ENCODE results near the gene SEPTIN12.
"Not testable (repeated sequence)": the region's sequence is repeated elsewhere in the genome, so short reads cannot be mapped to it uniquely, and the experiment has no call there.

The SEPTIN12 gene

DNA sequence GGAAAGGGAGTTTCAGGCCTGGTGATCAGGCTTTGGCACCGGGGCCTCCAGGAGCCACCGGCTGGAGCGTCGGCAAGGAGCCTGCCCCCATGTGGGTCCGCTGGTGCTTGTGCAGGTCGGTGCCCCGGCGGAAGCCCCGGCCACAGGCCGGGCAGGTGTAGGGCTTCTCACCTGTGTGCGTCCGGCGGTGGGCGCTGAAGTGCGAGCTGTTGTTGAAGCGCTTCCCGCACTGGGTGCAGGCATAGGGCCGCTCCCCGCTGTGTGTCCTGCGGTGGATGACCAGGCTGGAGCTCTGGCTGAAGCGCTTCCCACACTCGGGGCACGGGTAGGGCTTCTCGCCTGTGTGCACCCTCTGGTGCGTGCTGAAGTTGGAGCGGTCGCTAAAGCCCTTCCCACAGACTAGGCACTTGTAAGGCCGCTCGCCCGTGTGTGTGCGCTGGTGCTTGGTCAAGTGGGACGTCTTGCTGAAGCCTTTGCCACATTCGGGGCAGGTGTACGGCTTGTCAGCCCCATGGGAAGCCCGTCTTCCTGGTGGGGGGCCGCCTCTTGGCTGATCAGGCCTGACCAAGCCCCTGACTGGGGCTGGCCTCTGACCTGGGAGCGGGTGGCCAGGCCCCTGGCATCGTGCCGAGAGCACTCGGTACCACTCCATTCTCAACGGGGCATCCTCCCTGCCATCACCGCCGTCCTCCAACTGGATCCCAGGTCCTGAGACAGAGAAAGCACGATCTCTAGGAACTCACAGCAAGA is 35.6 kb downstream of the SEPTIN12 start:
- no peak for DNase-seq

GRCh38 chr16:4750896-4751295 is 37.2 kb downstream of the SEPTIN12 start:
- DNase-seq: no peak

DNA sequence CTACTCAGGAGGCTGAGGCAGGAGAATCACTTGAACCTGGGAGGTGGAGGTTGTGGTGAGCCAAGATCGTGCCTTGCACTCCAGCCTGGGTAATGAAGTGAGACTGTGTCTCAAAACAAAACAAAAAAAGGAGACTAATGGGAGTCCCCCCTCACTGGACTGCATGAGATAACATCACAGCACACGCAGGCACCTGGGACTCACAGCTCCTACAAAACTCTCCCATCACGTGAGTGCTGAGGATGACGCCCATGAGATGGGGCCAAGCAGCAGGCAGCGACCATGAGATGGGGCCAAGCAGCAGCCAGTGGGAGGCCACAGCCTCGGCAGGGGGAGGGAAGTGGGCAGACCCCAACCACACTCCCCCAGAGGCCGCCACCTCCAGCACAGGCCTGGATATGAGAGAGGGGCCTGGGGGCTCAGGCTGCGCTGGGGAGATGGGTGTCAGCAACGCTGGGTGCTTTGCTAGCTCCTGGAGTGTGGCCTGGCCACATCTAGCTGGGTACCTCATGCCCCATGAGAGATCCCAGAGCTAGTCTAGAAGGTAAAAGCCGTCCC is 38.4 kb downstream of the SEPTIN12 start:
- DNase-seq: no peak

DNA sequence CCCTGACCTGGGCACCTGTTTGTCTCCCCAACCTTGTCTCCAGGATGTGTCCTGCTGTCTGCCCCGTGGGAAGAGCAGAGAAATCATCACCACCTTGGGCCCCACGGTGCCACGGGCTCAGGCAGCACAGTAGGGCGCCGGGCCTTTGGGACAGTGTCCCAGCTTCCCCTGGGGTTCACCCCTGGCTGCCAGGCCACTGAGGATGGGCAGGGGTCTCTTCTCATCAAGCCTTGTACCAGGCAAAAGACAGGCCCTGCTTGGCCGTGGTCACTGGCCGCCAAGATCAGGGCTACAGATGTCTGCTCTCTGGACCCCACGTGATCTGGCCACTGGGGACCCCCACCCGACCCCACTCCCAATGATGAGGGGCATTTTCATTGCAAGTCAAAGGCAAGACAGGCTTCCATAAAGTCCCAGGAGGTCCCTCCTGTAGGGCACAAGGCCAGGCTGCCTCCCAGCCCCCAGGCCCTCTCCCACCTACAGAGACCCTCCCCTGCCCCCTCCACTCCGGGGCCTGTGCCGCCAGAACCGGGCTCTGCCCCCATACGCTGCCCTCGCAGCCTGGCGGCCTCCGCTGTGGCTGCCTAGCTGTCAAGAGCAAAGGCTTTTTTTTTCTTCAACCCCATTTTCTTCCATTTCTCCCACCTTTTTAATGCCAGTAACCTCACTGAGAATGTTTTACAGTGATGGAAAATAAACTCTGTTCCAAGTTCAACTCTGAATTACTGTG is 39.3 kb downstream of the SEPTIN12 start:
- DNase-seq: no peak

DNA sequence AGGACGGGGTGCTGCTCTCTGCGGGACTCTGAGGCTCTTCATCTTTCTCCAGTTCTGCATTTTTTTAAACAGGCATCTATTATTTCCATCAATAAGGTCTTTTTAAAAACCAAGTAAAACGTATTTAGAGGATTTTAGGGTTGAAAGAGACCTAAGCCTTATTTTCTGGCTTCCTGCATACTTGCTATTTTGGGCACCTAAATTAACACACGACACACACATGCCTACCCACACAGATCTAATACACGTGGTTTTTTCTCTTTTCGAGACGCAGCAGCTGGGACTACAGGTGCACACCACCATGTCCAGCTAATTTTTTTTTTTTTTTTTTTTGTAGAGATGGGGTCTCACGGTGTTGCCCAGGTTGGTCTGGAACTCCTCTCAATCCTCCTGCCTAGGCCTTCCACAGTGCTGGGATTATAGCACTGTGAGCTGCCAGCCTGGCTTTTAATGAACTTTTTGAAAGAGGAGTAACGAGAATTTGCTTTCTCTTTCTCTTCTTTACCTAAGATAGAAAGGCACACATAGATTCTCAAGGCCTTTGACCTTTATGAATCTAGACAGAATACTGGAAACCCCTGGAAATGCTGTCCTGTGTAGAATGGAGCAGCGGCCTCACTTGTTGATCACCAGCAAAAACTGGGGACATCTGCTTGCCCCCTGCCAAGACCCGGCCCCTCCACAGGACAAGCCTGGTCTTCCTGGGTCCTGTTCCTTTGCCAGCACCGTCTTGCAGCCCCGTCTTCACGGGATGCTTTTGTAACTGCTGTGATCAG is 40.1 kb downstream of the SEPTIN12 start:
- DNase-seq: no peak

DNA sequence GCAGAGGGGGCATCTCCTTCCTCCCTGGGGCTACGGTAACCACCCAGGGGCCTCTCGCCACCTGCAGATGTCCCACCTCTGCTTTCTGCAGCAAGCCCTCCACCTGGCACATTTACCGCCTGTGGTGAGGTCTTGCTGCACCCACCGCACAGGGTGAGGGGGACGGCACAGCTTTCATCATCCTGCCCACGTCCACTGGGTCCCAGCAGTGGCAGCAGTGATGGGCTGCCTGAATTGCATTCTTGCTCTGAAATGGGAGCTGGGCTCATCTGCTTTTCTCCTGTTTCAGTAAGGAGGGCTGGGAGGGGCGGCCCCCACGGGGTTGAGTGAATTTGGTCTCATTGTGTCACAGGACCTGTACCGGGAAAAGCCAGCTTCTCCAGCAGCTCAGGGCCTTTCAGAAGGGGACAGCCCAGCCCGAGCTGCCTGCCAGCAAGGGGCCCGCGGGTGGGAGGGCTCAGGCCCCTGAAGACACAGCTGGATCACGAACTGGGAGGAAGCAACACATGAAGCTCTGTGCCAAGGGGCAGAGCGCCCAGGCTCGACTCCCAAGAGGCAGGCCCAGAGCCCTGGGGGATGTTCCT is 41.1 kb downstream of the SEPTIN12 start:
- DNase-seq: no peak

GRCh38 chr16:4746215-4746614 is 41.9 kb downstream of the SEPTIN12 start:
- no peak for DNase-seq

- no peak for DNase-seq
Observed at GRCh38 chr16:4745274-4745569, 42.9 kb downstream of the SEPTIN12 start.

- DNase-seq: no peak
Observed at GRCh38 chr16:4744555-4745273, 43.4 kb downstream of the SEPTIN12 start.

DNA sequence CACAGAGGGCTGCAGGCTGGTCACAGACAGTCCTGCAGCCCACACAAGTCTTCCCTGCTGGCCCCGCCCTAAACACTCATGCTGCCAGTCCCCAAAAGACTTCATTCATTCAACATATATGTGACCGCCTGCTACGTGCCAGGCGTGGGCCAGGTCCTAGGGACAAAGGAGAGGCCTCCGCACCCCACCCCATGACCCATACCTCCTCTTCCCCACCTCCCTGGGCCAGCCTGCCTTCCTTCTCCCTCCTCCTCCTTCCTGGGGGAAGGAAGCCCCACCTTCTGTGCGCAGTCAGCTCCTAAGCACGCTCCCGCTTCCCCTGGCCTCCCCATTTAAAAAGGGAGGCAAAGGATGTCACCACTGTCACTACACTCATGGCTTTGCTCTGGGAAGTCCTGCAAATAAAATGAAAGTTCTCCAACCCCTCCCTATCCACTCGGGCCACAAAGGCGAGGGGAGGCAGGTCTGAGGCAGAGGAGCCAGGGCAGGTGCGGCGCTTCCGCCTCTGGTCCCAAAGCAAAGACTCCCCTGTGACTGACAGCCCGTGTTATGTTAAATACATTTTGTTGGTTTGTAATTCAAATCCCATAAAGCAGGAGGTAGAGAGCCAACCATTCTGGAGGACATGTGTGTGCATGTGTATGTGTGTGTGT is 44.8 kb downstream of the SEPTIN12 start:
- DNase-seq: peak; percentile 7

GRCh38 chr16:4738370-4738769 is 49.8 kb downstream of the SEPTIN12 start:
- DNase-seq: not testable (repeated sequence)

DNA sequence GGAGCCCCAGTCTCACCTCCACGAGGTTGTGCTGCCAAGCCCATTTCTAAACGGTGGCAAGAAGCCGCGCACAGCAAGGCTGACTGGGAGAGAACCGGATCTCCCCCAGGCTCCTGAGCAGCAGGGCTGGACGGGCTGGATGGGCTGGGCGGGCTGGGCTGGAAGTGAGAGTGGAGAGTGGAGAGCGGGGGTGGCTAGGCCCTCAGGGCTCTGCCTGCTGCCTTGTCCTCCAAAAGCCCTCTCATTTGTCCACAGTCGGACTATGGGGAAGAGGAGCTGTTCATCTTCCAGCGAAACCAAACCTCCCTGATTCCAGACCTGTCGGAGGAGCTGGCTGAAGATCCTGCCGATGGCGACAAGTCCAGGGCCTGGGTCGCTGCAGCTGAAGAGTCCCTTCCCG is 50.6 kb downstream of the SEPTIN12 start:
- no peak for DNase-seq

DNA sequence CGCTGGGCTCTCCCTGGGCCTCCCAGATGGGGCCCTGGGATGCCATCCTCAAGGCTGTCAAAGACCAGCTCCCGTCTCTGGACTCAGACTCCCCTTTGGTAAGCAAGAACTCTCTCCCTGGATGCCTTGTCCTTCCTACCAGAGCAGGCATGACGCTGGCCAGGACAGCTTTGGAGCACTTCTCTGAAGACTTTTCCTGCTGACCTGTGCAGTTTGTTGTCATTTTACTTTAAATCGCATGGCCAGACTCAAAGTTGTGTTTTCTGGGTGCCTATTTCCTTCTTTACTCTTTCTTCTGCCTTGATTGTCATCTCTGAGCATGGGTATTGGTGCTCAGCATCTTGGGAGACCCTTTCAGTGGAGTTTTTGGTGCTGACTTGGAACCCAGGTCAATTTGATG is 51.6 kb downstream of the SEPTIN12 start:
- no peak for DNase-seq

DNA sequence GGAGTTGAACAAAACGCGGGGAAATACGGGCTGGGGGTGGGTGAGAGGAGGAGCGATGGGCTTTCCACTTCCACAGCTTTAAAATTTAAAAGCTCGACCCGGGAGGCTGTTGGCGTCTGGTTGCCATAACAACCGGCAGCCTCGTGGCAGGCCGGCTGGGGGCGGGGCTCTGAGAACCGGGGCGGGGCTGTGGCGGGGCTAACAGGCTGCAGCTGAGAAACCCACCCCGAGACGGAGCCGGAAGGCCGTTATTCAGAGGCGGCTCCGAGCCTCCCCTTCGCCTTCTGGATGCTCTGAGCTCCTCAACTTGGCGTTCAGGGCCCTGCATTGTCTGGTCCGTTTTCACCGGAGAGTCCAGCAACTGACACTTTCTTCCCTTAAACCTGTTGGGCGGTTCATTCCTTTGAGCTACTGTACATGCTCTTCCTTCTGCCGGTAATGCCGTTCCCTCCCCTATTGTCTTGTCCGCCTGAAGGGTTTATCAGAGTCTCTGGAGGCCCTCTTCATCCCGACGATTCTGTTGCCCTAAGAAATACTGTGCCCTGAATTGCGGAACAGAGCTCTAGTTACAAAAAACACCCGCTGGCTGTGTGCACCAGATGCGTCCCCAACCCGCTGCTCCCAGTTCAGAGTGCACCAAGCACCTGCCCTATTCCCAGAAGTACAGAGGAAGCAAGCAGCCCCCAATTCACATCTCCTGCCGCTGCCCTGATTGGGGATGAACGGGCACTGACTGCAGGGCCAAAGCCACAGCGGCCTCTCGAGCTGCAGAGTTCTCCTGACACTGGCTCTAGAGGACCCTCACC is 53.2 kb downstream of the SEPTIN12 start:
- peak; percentile 84 for DNase-seq

DNA sequence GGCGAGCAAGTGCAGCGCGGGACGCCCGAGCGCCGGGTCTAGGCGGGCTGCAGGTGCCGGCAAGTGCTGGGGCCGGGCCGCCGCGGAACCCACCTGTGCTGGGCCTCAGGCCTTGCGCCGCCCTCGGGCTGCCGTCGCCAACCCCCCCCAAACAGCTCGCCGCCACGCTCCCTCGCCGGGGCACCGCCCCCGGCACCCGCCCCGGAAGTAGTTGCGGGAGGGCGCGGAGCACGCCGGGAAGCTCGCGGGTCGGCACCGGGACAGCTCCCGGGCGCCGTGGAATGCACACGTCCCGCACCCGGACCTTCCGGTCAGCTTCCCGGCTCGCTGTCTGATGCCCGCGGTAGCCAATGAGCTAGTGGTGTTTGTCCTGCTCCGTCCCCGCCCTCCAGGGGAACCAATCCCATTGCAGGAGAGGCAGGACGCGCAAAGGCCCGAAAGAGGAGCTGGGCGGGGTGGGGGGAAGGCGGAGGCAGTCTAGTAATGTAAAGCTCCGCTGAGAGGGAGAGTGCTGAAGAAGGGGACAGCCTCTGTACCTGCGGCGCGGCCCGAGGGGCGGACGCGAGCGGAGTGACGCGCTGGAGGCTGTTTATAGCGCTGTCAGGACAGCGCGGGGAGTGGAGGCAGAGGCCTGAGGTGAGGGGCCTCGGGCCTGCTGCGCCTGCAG is 53.9 kb downstream of the SEPTIN12 start, which contains the start of the genes ANKS3 and DNAAF8:
Gene ANKS3, minus strand, starts transcription at position 209 of the 667 bp plus-strand sequence. CDS start 4,122 bp downstream, outside the sequence.
Gene DNAAF8, plus strand, starts transcription at position 475 of the 667 bp plus-strand sequence. CDS start 1,978 bp downstream, outside the sequence.
- DNase-seq: peak; percentile 97

DNA sequence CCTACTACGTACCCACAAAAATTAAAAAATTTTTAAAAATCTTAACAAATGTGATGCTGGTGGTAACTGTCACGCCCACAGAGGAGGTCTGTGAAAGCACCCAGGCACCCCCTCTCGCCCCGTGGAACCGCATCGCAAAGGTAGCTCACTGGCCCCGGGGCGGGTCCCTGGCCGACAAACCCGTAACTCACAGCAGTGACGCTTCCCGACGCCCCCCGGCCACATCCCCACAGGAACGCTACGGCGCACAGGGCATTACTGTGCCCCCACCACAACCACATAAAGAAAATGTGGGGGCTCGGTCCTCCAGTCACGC is 54.4 kb downstream of the SEPTIN12 start:
- no peak for DNase-seq

GRCh38 chr16:4733211-4733742 is 54.9 kb downstream of the SEPTIN12 start:
- DNase-seq: no peak

DNA sequence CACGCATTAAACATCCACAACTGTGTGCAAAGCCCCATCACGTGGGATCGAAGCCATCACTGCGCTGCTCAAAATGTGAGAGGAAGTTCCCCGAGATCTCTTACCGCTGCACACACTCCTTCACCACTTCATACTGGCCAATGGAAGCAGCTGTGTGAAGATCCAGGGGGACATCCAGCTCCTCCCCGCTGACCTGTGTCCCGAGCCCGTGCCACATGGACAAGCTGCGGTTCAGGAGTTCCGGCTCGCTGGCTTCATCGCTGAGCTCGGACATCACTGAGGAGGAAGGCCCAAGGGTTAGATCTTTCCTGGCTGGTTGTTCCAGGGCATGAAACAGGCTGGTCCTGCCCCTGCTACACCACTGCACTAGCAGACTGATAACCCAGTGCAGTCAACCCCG is 58.3 kb downstream of the SEPTIN12 start:
- no peak for DNase-seq

DNA sequence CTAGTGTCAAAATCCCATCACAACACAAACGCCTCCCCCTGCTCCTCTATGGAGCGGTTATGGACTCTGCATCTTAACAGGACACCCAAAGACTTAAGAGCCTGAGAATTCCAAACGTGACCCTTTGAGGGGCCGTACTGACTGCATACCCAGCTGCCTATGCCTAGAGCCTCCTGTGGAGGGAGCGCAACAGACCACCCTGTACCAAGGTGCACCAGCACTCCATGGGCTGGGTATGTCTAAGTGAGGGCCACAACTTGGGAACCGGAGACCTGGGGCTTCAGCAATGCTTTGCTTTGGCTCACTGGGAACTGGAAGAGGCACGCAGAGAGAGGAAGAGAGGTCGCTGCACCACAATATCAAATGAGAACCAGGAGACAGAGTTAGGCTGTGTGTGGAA is 59.5 kb downstream of the SEPTIN12 start:
- DNase-seq: no peak
